Right kidney (tissue), 1 donor: Measurements from ENCODE around the gene ACSM2A.
"Not testable (repeated sequence)": the region's sequence is repeated elsewhere in the genome, so short reads cannot be mapped to it uniquely, and the experiment has no call there.

Source experiments
- DNase-seq: peaks from one replicate; pipeline ENCODE4 v3.0.0-alpha.2; 2016

ACSM2A gene

GRCh38 chr16:20446652-20447393, 4.5 kb upstream of the ACSM2A start:
- DNase-seq = not testable (repeated sequence)

DNA sequence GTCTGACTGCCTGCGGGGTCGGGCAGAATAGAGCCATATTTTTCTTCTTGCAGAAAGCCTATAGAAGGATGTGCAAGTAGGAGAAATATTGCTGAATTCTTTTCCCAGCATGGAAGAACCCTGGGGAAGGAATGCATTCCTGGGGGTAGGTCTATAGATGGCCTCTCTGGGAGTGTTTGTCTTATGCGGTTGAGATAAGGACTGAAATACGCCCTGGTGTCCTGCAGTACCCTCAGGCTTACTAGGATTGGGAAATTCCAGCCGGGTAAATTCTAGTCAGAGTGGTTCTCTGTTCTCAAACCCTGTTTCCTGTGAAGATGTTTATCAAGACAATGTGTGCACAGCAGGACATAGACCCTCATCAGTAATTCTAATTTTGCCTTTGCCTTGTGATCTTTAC, 2.3 kb downstream of the ACSM2A start:
- DNase-seq = not testable (repeated sequence)

DNA sequence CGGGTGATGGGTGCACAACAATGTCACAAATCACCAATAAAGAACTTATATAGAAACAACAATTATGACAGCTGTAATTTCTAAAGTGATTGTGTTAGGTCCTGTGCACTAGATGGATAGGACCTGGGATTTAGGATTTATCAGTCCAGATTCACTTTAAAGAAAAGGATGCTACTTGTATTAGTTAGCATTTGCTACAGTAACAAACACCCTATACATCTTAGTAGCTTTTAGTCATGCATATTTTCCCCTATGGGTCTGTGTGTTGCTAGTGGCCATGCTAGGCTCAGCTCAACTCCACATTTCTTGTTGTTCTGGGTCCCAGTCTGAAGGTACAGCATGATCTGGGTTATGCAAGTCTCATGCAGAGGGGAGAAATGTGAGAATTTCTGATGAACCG, 7.9 kb downstream of the ACSM2A start:
- DNase-seq = not testable (repeated sequence)

DNA sequence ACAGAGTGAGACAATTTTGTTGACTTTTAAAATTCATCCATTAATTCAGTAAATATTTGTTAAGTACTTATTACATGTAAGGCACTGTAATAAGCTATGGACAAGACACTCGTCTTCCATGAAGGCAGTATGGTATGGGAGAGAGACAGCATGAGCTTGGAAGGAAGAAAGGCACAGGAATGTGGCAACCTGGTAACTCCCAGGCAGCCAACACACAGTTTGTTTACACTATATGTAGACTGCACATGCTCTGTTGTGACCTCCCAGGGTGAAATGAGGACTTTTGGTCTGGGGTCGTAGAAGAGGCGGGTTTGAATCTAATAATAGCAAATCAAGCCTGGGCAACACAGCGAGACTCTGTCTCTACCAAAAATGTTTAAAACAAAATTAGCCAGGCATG, 9.0 kb downstream of the ACSM2A start:
- DNase-seq = not testable (repeated sequence)

- not testable (repeated sequence) for DNase-seq
Measured at GRCh38 chr16:20468954-20469353, 17.6 kb downstream of the ACSM2A start.

DNA sequence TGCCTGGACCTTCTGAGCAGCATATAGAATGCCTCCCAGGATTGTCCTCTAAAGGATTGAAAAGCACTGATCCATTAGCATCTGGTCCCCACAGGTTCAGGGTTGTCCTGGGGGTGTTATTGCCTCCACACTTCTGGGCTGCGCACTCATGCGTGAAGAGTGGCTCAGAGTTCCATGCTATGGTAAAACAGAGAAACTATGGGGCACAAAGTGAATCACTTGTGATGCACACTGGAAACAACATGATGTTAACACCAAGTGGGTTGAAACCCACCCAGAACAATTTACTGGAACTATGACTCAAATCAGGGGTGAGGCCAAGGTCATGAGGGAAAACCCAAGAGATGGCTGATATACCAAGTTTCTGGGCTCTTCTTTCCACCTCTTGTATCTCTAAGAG, 18.6 kb downstream of the ACSM2A start:
- not testable (repeated sequence) for DNase-seq

DNA sequence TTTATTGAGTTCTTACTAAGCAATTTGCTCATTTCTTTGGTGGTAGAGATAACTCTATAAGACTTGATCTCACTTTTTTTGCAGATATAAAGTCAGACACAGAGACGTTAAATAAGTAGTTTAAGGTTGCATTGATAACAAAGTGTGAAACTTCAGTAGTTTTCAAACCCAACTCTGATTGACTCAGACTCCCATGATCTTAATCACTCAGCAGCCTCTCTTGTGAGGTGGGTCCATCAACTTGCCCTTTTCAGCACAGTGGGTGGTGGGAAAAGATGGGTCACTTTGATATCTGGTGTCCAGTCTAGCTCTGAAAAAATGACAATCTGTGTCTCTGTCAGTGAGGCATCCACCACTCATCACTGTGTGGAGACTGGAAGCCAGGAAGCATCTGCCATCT, 19.4 kb downstream of the ACSM2A start:
- DNase-seq = not testable (repeated sequence)

- not testable (repeated sequence) for DNase-seq
Measured at GRCh38 chr16:20477188-20477744, 25.9 kb downstream of the ACSM2A start.

DNA sequence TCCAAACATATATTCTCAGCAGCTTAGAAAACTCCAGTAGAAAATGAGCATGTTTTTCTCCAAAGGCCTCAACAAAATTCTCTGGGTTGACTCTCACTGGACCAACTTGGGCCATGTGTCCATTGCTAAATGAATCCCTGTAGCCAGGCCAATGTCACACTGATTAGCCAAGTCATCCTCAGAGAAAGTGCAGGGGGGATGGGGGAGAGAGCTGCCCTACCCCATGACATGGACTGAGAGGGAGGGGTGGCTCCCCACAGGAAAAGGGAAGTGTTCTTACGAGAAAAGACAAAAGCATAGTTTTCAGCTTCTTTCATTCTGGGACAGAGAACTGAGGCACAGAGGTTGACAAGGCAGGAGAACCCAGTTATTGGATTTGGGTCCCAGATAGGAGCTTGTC, 32.7 kb downstream of the ACSM2A start:
- DNase-seq = not testable (repeated sequence)

- DNase-seq = no peak
Measured at GRCh38 chr16:20484726-20485125, 33.4 kb downstream of the ACSM2A start.

DNA sequence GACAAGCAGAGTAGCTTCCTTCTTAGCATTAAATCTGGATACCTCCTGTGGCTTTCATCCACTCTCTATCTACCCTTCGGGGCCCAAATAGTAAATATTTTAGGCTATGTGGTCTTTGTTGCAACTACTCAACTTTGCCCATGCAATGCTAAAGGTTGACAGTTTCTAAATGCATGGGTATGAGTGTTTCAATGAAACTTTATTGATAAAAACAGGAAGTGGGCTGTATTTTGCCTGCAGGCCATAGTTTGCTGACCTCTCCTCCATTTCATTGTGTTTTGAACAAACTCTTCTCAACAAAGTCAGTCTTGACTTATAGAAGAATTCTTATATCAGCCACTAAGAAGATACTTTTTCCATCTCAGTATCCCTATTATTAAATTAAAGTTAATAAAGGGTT, 34.1 kb downstream of the ACSM2A start:
- no peak for DNase-seq

- not testable (repeated sequence) for DNase-seq
Measured at GRCh38 chr16:20490994-20491393, 39.7 kb downstream of the ACSM2A start.

GRCh38 chr16:20491448-20491847, 40.1 kb downstream of the ACSM2A start:
- DNase-seq = not testable (repeated sequence)

DNA sequence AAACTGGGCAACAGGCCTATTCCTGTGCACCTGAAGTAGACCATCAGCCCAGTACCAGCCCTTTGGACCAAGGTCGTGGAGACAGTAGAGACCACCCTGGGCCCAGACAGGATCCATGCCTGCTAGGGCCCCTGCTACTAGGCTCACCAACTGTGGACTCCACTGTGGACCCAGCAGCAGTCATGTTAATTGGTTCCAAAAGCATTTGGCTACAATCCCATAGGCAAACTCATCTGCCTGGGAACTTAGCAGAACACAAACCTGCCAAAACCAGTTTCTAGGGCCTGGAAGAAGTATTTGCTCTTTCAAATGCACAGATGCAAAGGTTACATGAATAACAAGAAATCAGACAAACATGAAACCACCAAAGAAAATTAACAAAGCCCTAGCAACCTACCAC, 53.1 kb downstream of the ACSM2A start:
- no peak for DNase-seq

DNA sequence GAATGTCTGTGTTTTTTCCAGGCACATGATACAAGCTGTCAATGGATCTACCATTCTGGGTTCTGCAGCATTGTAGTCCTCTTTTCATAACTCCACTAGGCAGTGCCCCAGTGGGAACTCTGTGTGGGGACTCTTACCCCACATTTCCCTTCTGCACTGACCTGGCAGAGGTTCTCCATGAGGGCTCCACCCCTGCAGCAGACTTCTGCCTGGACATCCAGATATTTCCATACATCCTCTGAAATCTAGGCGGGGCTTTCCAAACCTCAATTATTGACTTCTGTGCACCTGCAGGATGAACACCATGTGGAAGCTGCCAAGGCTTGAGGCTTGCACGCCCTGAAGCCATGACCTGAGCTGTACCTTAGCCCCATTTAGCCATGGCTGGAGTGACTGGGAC, 56.0 kb downstream of the ACSM2A start:
- no peak for DNase-seq

- no peak for DNase-seq
Measured at GRCh38 chr16:20510323-20510722, 59.0 kb downstream of the ACSM2A start.

DNA sequence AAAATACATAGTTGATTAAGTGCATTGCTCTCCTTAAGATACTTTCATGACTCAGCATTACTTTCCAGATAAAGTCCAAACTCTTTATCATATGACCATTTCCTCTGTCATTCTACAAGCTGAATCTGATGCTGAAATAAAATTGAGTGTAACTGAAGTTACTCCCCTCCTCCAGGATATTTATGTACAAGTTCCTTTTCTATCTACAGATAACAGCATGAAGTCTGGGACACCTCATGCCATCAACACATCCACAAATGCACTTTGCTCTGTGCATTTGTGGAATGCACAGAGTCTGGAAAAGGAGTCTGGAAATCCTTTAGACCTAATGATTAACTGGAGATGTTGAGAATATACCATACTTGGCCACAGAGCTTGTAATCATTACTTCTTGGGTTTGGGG, 64.4 kb downstream of the ACSM2A start:
- DNase-seq = no peak

DNA sequence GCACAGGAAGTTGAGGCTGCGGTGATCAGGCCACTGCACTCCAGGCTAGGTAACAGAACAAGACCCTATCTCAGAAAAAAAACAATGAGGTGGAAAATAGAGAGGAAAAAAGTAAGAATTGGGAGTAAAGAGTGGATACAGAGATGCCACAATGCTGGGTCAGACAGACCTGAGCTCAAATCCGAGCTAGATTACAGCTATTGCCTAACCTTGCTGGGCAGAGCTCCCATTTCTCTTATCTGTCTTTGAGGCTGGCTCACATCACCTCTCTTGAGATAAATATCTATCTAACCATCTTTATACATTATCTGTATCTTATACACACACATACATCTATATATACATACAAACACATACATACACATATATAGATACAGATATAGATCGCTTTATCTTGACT, 65.8 kb downstream of the ACSM2A start:
- no peak for DNase-seq

DNA sequence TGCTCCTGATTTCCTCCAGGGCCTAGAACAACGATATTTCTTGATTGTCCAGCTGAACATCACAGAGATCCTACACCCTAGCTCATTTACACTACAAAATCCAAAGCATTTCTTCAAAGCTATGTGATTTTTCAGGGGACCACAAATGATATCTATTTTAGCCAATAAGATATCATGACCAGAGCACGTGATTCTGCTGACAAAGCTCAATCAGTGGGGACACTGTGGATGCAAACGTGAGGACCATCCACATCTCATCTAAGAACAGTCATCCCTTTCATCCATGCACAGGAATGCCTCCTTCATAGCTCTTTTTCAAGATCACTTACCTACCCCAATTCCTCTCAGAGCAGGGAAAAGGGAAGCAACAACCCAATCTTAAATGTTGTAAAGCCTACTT, 67.9 kb downstream of the ACSM2A start:
- no peak for DNase-seq

DNA sequence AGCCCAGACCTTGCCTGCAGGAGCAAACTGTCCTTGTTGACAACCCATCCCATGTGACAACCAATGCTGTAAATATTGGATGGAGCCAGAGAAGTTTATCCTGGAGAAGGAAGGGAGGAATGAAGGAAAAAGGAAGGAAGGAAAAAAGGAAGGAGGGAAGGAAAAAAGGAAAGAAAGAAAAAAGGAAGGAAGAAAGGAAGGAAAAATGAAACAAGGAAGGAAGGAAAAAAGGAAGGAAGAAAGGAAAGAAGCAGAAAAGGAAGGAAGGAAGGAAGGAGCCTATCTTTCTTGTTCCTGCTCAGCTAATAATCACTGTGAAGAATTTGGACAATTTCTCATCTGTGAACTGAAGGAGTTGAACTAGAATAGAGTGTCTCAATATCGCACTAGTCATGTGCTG, 68.8 kb downstream of the ACSM2A start:
- DNase-seq = no peak

- DNase-seq = not testable (repeated sequence)
Measured at GRCh38 chr16:20531795-20532194, 80.5 kb downstream of the ACSM2A start.

DNA sequence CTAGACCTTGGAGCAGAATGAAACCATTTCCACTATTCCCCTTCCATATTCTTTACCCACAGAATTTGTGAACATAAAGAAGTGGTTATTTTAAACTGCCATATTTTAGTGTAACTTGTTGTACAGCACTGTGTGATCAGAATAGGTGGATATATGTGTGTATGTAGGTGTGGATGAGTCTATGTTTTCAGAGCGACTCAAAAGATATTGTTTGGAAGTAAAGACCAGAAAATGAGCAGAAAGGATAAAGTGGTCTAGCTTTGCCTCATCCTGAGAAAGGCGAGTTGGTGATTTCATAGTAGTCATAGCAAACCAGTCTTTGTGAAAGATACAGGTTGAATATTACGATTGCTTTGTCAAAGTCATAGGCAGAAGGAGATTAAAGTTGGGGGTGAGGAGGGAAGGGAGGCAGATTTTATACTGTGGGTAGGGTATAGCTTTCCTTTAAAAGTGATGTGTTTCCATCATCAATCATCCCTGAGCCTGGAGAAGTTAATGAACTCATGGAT, 81.0 kb downstream of the ACSM2A start:
- not testable (repeated sequence) for DNase-seq

- DNase-seq = not testable (repeated sequence)
Measured at GRCh38 chr16:20536669-20537068, 85.3 kb downstream of the ACSM2A start.
